Stimulated activated CD4-positive, alpha-beta T cell treated with anti-CD3 and anti-CD28 coated beads, Interleukin-1b, Interleukin-23, amount 100 ng/mL, for 24 hours (primary cell): Measurements from ENCODE around the gene SCG3.

Experiments
- DNase-seq, 4 experiments: peaks; one replicate each; pipeline ENCODE4 v3.0.0-alpha.2; 2020; ENCODE audit warnings: low read depth in 4 of 4, low spot score in 1 of 4

SCG3 gene

DNA sequence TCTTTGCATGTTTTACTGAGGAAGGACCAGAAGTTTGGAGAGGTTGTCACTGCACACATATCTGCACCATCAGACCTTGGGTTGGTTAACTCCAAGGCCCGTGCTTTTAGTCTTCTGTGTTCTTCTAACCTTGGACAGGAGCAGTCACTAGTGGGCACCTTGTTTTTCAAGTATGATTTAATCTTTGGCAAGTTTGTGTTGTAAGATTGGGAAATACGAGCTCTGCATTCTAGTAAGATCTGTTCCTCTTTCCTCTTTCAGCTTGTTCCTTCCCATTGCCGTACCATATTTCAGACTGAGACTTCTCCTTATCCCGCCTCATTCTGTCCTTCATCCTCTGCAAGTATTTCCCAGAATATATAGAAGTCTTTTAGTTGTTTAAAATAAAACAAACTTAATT, 75.2 kb downstream of the SCG3 start:
- DNase-seq = no peak

DNA sequence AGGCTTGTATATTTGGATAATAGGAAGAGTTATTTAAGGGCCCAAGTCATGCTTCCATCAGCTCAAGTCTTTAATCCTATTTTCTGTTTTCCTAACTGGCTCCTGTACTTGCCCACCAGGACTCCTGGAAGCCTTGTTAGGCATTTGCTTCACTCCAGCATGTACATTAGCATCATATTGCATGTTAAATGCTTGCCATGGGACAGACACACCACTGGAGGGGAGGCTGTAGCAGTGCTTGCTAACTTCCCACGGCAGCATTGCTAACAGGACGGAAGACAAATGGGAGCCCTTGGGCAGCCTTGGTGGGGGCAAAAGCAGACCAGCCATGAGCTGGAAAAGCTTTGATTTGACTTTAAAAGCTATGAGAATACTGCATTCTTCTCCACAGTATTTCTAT, 76.1 kb downstream of the SCG3 start:
- no peak for DNase-seq

DNA sequence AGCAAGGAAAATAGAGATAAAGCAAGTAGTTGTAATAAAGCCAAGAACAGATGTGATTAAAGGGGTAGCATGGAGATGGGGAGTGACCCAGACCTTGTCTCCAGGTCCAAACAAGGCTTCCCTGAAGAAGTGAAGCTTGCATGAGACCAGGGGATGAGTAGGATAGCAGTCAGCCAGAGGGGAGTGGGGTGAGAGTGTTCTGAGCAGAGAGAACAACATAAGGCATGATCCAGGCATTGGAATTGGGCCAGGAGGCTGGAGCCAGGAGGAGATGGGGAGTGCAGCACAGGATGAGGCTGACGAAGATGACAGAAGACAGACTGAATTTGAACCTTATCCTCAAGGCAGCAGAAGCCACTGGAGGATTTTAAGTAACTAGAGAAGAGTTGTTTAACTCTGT, 77.3 kb downstream of the SCG3 start:
- no peak for DNase-seq

DNA sequence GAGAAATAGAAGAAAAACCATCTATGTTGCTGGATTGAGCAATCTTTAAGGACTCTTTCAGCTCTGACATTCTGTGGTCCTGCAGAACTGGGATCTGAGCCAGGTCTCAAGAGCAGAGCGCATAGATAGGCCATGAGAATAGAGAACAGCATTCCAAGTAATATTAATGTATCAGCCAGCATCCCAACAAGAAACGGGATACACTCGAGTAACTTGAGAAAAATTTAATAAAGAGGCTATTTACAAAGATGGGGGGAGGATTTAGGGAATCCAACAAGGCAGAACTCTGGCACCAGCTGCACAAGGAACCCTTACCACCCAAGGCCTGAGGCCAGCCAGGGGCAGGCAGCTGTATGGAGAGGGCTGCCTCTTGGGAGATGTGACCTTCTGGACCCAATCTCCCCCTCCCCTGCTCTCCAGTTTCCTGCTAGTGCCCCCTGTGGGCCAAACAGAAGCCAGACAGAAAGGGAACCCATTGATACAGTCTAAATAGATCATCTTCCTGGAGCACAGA, 78.3 kb downstream of the SCG3 start:
- no peak for DNase-seq

DNA sequence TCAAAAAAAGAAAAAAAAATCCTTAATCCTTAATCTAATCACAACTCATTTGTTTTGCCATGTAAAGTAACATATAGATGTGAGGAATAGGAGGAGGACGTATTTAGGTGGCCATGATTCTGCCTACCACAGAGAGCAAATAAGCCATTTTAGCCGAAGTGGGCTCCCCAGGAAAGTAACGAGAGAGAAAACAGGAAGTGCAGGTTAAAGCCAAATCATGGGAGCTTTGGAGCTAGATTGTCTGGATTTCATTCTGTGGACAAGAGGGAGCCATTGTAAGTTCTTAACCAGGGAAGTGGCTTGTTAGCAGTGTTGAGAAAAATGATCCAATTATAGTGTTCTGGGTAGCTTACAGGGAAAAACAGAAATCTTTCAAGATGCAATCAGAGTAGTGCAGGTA, 79.5 kb downstream of the SCG3 start:
- no peak for DNase-seq

DNA sequence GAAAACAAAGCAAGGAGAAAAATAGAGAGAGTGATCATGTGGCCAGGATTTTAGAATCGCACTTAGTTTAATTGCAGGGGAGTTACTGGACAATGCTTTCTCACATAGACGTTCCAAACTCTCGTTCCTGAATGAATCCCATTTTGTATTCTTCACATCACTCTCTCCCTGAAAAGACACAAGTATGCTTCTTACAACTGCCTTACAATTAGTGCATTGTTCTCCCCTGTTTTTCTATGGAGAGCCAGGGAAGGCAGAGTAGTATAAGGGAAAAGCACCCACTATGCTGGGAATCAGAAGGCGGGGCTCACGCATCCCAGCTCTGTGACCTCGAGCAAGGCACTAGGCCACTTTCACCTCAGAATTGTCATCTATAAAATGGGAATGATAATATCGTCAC, 84.4 kb downstream of the SCG3 start:
- DNase-seq = no peak

DNA sequence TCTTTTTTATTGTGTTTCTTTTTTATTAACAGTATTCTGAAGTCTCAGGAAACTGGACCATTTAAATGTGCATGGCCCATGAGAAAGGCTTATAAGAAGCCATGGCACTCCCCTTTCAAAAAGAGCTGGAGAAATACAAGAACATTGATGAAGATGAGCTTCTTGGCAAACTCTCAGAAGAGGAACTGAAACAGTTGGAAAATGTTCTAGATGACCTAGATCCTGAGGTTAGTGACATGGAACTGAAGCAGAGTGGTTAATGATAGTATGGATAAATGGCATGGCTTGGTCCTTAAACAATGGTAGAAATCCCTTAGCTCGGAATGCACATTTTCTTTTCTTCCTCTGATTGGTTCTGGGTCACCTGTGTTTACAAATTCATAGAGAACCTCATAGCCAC, 85.0 kb downstream of the SCG3 start:
- no peak for DNase-seq

DNA sequence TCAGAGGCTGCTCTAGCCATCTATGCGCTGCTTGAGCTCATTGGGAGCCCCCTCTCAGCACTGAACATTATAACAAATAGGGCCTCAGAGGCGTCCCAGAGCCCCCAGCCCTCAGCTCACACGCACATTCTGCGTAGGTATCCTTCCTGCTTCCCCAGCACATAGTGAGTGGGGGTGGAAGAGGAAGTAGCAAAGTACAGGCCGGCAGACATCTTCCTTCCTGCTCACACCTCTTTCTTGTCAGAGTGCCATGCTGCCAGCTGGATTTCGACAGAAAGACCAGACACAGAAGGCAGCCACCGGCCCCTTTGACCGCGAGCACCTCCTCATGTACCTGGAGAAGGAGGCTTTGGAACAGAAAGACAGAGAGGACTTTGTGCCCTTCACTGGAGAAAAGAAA, 86.7 kb downstream of the SCG3 start:
- DNase-seq = no peak
